Stimulated activated CD8-positive, alpha-beta memory T cell treated with anti-CD3 and anti-CD28 coated beads, Interleukin-2, amount 100 ng/mL, for 48 hours (primary cell): ENCODE data around the gene CBX1.
"Not testable (repeated sequence)": the region's sequence is repeated elsewhere in the genome, so short reads cannot be mapped to it uniquely, and the experiment has no call there.

Source experiments
- DNase-seq, 2 donors: peaks; one replicate each; pipeline ENCODE4 v3.0.0-alpha.2; 2020; ENCODE audit warnings: low read depth in 2 of 2

Gene CBX1

GRCh38 chr17:48123111-48123510 lies 21.8 kb upstream of the CBX1 start:
- DNase-seq = no peak

- DNase-seq = no peak
Observed at GRCh38 chr17:48122665-48123045, 21.4 kb upstream of the CBX1 start.

GRCh38 chr17:48121923-48122664 lies 20.8 kb upstream of the CBX1 start:
- no peak for DNase-seq

- DNase-seq = no peak
Observed at GRCh38 chr17:48113201-48113676, 12.0 kb upstream of the CBX1 start.

GRCh38 chr17:48111937-48112241 lies 10.6 kb upstream of the CBX1 start:
- no peak for DNase-seq

- no peak for DNase-seq
Observed at GRCh38 chr17:48110761-48111160, 9.5 kb upstream of the CBX1 start.

GRCh38 chr17:48107137-48108055 lies 6.1 kb upstream of the CBX1 start, which contains the start of gene SNX11:
Gene SNX11, plus strand, starts transcription at chr17:48107766. Its CDS starts 4,278 bp downstream, at chr17:48112044.
- DNase-seq = peak; percentile 88

- DNase-seq = no peak
Observed at GRCh38 chr17:48106802-48107136, 5.5 kb upstream of the CBX1 start.

- no peak for DNase-seq
Observed at GRCh38 chr17:48104440-48104839, 3.2 kb upstream of the CBX1 start.

- DNase-seq = no peak
Observed at GRCh38 chr17:48102798-48103715, 1.8 kb upstream of the CBX1 start.

GRCh38 chr17:48102043-48102750 lies 919 bp upstream of the CBX1 start:
- DNase-seq = no peak

GRCh38 chr17:48100591-48101011 lies 677 bp downstream of the CBX1 start:
- DNase-seq = no peak

GRCh38 chr17:48100160-48100559 lies 1.1 kb downstream of the CBX1 start:
- no peak for DNase-seq

GRCh38 chr17:48095611-48096010 lies 5.7 kb downstream of the CBX1 start:
- DNase-seq = no peak

- no peak for DNase-seq
Observed at GRCh38 chr17:48093341-48094045, 7.8 kb downstream of the CBX1 start.

GRCh38 chr17:48084932-48085331 lies 16.3 kb downstream of the CBX1 start:
- DNase-seq = no peak

GRCh38 chr17:48081858-48082257 lies 19.4 kb downstream of the CBX1 start:
- DNase-seq = no peak

- DNase-seq = not testable (repeated sequence)
Observed at GRCh38 chr17:48077152-48077551, 24.1 kb downstream of the CBX1 start.

GRCh38 chr17:48074322-48075081 lies 26.8 kb downstream of the CBX1 start:
- peak; percentile 42 to 46 for DNase-seq

GRCh38 chr17:48073566-48074094 lies 27.6 kb downstream of the CBX1 start:
- not testable (repeated sequence) for DNase-seq
